T-helper 2 cell treated with Interferon-gamma antibody and Interleukin-4, amounts not matched to agents 100 ng/mL and 5 ng/mL, for 36 hours (primary cell): Measurements from ENCODE around the gene IGSF22. TPM values are rescaled to one million over a fixed set of nuclear protein-coding genes. Genes with fewer than 3 reads are reported as not detected.

Experiments
- intact Hi-C: fragments of 100-400 bp; cut with micrococcal nuclease; formaldehyde crosslinking; loops from one replicate; pipeline ENCODE4 v1.15.1; 2023
- total RNA-seq: library from RNA; stranded (reverse); gene quantifications from 2 replicates; pipeline ENCODE4 v1.2.3, GENCODE V29; 2022

The IGSF22 gene
- total RNA-seq, 1 donor from 2014 or later = 0.48 TPM

GRCh38 chr11:18745251-18745650, 19.3 kb upstream of the IGSF22 start:
- intact Hi-C loops = no loop called here

- intact Hi-C loops = no loop called here
Measured at GRCh38 chr11:18743900-18744514, 18.0 kb upstream of the IGSF22 start.

DNA sequence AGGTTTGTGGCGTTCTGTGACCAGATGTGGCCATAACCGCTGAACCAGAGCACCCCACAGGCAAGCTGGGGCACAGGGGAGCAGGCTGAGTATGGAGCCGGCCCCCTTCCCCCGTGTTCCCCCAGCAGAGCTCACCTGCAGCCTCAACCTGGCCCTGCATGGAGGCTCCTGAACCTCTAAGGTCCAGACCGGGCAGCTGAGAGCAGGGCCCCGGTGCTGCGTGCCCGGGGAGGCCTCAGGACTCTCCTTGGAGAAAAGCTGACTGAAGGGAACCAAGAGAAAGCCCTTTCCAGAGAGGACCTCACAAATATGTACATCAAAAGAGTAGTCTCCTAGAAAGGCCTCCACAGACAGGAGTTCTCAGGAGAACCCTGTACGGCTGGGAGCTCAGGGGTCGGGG, 17.4 kb upstream of the IGSF22 start:
- intact Hi-C loops = no loop called here

GRCh38 chr11:18741783-18742182, 15.8 kb upstream of the IGSF22 start:
- intact Hi-C loops = no loop called here

DNA sequence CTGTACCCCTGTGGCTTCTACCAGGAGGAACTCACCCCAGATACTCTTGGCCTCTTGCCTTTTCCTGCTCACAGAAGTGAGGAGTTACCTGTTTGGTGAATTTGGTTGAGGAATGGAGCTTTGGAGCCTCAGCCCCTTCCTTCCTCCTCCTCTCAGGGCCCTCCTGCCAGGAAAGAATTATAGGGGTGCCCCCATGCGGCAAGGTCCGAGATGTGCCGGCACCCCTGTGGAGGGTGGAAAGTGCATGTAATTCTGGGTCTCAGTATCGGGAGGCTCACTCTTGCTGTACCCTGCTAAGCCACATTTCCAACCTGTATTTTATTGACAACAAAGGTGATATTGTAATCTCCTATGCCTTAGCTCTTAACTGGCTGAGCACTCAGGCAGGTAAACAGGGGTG, 13.7 kb upstream of the IGSF22 start:
- intact Hi-C loops = no loop called here

GRCh38 chr11:18737642-18738041, 11.7 kb upstream of the IGSF22 start:
- intact Hi-C loops = no loop called here

GRCh38 chr11:18736590-18737148, 10.7 kb upstream of the IGSF22 start:
- intact Hi-C loops = no loop called here

DNA sequence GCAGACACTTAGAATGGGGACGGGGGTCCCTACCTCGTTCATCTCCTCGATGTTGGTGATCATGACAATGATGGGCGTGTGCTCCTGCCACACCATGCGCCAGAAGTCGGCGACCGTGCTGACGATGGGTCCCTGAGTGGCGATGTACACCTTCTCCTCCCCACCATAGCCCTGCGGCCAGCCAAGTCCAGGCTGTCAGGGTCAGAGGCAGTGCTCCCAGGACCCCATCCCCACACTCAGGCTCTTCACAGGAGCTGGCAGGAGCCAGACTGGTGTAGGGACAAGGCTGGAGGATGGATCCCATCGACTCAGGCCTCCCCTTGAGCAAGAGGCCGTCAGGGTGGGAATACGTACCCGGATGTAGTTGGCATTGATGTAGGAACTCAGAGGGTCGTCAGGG, 7.2 kb upstream of the IGSF22 start:
- intact Hi-C loops = loop anchor here (2.0 kb wide), 1 partner anchor 618 kb away; no protein-coding TSS in a partner anchor

GRCh38 chr11:18731949-18732821, 6.2 kb upstream of the IGSF22 start:
- intact Hi-C loops = loop anchor here (1.0 to 2.0 kb wide), 2 partner anchors 192 to 617 kb away; no protein-coding TSS in a partner anchor

GRCh38 chr11:18731441-18731840, 5.5 kb upstream of the IGSF22 start:
- intact Hi-C loops = no loop called here

- intact Hi-C loops = no loop called here
Measured at GRCh38 chr11:18730020-18730419, 4.0 kb upstream of the IGSF22 start.

DNA sequence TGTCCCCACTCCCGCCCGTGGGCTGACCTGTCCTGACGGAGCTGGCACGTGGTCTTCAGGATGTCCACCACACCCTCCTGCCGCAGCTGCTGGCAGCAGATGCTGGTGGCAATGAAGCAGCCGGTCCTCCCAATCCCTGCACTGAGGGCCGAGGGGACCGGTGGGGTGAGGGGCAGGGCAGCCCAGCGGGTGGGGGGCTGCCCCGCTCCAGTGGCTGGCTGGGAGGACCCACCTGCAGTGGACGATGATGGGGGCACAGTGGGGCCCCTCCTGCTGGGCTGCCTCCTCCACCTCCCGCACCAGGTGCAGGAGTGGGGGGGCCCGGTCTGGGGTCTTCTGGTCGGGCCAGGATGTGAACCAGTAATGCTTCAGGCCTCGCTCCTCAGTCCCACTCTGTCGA, 3.4 kb upstream of the IGSF22 start:
- intact Hi-C loops = loop anchor here (10.0 kb wide), 1 partner anchor 485 kb away; the partner anchor contains the start of gene SAA2

- intact Hi-C loops = loop anchor here (10.0 kb wide), 1 partner anchor 484 kb away; the partner anchor contains the start of gene SAA2
Measured at GRCh38 chr11:18728658-18729057, 2.7 kb upstream of the IGSF22 start.

DNA sequence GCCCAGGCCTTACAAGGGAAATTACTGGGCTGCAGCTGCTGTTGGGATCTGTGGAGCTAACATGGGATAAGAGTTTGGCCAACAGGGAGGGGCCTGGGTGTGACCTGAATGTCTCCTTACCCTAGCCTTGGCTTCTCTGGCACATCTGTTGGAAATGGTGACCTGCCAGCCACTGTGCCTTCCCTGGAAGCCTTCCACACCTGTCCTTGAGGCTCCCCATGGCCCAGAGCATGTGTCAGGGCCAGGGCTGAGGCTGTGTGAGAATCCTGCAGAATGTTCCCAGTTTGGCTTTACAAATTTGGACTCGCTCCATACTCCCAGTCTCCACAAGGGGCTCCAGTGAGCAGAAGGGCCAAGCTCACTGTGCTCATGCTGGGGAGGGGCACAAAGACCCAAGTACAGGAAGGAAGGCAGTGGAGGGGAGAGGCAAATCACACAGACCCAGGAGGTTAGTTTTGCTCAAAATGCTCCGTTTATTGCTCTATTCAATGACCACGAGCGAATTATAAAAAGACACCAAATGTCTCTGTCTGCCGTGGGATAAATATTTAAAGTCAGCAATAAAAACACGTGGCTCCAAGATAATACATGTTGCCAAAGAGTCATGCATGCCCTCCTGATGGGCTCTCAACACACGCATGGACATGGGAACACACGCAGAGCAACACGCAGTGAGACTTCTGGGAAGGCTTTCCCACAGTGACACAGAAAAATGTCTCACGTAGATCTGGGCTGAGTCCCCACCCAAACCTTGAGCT, 1.7 kb upstream of the IGSF22 start:
- intact Hi-C loops = loop anchor here (10.0 kb wide), 1 partner anchor 483 kb away; the partner anchor contains the start of gene SAA2

GRCh38 chr11:18723991-18724390, 2.0 kb downstream of the IGSF22 start:
- intact Hi-C loops = loop anchor here (5.0 to 10.0 kb wide), 3 partner anchors 92 to 479 kb away; partner anchors contain the start of genes SAA2, SPTY2D1 and TSG101

- intact Hi-C loops = loop anchor here (5.0 to 10.0 kb wide), 3 partner anchors 90 to 477 kb away; partner anchors contain the start of genes SAA2, SPTY2D1 and TSG101
Measured at GRCh38 chr11:18722293-18722637, 3.7 kb downstream of the IGSF22 start.

GRCh38 chr11:18721561-18722292, 4.3 kb downstream of the IGSF22 start:
- intact Hi-C loops = loop anchor here (1.0 to 10.0 kb wide), 5 partner anchors 15 to 477 kb away; partner anchors contain the start of genes SAA2, SPTY2D1, TMEM86A and TSG101

DNA sequence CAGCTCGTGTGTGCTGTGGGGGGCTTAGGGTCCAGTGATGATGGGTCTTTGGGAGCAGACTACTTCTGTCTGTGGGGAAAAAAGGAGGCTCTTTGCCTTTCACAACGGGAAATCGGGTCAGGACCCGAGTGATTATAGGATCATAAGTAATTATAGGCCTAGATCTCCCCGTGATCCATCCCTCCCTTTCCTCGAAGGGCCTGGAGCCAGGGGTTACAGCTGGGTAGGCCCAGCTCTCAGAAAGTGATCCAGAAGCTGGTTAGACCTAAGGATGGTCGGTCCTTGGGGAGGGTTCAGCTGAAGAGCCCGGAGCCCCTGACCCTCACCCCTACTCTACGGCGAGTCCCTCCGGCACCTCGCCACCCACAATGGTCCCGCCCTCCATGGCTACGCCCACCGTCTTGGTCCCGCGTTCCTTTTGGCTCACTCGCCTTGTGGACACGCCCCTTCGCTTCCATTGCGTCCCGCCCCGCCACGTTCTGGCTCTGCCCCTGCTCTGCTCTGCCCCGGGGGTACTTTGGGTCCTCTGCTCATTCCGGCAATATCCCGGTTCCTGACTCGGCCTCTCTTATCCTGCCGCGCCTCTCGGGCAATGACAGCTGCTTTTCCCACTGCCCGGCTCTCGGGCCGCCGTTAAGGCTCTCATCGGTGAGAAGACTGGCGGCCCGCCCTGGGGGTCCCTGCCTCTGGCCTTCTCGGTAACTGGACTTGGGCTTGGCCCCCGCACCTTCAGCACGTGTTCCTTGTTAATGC, 5.0 kb downstream of the IGSF22 start:
- intact Hi-C loops = loop anchor here (1.0 to 10.0 kb wide), 5 partner anchors 14 to 476 kb away; partner anchors contain the start of genes SAA2, SPTY2D1, TMEM86A and TSG101

DNA sequence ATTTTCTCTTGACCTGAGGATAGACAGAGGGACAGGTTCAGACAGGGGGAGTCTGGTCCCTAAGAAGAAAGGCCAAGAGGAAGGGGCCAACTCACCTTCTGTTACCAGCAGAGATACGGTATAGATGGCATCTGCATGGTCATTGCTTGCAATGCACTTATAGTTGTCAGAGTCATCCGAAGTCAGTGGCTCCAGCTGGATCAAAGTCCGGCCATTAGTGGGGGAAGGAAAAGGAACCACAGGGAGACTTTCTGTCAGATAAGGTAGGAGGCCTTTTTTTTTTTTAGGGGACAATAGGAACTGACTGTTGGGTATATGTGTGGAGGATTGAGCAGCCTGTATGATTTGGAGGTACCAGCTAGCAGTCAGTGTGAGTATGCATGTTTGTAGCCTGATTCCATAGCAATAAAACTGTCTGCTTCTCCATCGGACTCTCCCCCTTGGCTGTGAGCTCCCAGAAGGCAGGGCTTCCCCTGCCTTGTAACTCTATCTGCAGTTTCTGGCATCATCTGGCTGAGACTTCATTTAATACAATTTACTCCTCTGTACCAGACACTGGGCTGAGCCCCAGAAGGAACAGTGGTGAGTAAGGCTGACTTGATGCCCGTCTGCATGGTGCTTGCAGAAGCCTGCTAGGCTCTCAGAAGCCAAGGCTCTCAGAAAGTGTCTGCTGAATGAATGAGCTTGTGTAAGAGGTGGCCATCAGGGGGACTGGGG, 5.7 kb downstream of the IGSF22 start:
- intact Hi-C loops = loop anchor here (2.0 to 10.0 kb wide), 4 partner anchors 13 to 475 kb away; partner anchors contain the start of genes SAA2, SPTY2D1 and TSG101
